Measurements from ENCODE around the gene FBXO27. TPM values are rescaled to one million over a fixed set of nuclear protein-coding genes. Genes with fewer than 3 reads are reported as not detected.

The FBXO27 gene
- total RNA-seq, 1 experiment from 2014 or later: 0.28 TPM

DNA sequence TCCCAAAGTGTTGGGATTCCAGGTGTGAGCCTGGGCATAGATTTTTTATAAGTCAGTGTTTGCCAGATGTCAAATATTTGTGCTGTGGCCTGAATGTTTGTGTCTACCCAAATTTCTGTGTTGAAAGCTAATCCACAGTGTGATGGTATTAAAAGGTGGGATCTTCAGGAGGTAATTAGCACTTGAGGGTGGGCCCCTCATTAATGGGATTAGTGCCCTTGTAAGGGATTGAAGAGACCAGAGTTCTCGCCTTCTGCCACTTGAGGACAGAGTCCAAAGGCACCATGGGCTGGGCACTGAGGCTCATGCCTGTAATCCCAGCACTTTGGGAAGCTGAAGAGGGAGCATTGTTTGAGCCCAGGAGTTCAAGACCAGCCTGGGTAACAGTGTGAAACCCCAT lies 47.1 kb downstream of the FBXO27 start:
- ChIA-PET POLR2A (interaction anchor here (0.7 kb wide), 1 partner anchor 72 kb away, joined by 3 read pairs; no protein-coding TSS in a partner anchor), CTCF (interaction anchor here (0.6 kb wide), 1 partner anchor 184 kb away, joined by 3 read pairs; no protein-coding TSS in a partner anchor)
- TF ChIP-seq, protein P1, sequence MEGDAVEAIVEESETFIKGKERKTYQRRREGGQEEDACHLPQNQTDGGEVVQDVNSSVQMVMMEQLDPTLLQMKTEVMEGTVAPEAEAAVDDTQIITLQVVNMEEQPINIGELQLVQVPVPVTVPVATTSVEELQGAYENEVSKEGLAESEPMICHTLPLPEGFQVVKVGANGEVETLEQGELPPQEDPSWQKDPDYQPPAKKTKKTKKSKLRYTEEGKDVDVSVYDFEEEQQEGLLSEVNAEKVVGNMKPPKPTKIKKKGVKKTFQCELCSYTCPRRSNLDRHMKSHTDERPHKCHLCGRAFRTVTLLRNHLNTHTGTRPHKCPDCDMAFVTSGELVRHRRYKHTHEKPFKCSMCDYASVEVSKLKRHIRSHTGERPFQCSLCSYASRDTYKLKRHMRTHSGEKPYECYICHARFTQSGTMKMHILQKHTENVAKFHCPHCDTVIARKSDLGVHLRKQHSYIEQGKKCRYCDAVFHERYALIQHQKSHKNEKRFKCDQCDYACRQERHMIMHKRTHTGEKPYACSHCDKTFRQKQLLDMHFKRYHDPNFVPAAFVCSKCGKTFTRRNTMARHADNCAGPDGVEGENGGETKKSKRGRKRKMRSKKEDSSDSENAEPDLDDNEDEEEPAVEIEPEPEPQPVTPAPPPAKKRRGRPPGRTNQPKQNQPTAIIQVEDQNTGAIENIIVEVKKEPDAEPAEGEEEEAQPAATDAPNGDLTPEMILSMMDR (IDR thresholded peaks at IDR 0.05; ENCODE audit: unreplicated experiment): no peak
- no peak for DNase-seq (ENCODE audit: unreplicated experiment)
- H3K4me1 Mint-ChIP-seq (ENCODE audit: insufficient read depth, unreplicated experiment): peaks cover 5% of the 10 kb centered on the region
- intact Hi-C loops (cut with micrococcal nuclease): no loop called here
- H3K4me3 Mint-ChIP-seq (ENCODE audit: unreplicated experiment): no peak overlapping the region
- no peaks in the 10 kb centered on the region for H3K27me3 Mint-ChIP-seq (ENCODE audit: insufficient read depth, unreplicated experiment)
- BruUV-seq (replicated peaks): no TSS peak
- no peaks in the 10 kb centered on the region for H3K9me3 Mint-ChIP-seq (ENCODE audit: unreplicated experiment)
- H3K36me3 Mint-ChIP-seq (ENCODE audit: insufficient read depth, unreplicated experiment): no peaks in the 10 kb centered on the region
- no peak overlapping the region for H3K27ac Mint-ChIP-seq (ENCODE audit: low read depth, unreplicated experiment)

DNA sequence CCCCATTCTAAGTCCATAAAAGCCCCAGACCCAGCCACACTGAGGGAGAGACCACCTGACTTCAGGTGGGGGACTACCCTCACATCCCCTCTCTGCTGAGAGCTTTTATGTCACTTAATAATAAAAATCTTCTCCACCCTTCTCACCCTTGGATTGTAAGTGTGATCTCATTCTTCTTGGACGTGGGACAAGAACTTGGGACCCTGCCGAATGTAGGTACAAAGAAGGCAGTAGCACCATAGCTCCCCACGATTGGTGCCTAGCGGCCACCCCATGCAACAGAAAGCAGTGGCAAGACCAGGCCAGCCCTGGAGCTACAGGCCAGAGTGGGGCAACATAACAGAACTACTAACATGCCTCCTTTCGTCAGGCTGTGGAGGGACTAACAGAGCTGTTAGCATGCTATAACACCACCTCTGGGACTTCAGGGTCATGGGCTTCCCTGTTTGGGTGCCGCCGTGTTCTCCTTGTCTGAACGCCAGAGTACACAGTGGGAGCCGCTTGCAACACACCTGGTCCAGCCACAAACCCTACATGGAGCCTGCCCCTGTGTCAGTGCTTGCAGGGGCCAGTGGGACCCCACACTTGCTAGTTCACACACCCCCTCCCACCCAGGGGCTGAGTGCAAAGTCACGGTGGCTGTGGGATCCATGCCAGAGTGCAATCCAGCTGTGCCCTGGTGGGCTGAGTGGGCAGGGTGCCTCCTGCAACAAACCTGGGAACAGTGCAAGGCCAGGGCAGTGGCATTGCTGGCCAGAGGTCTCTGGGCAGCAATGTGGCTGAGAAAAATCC lies 51.6 kb downstream of the FBXO27 start:
- no peak for DNase-seq (ENCODE audit: unreplicated experiment)
- TF ChIP-seq, protein P1 (IDR thresholded peaks at IDR 0.05; ENCODE audit: unreplicated experiment): no peak
- H3K36me3 Mint-ChIP-seq (ENCODE audit: insufficient read depth, unreplicated experiment): no peaks in the 10 kb centered on the region
- no peak overlapping the region for H3K27ac Mint-ChIP-seq (ENCODE audit: low read depth, unreplicated experiment)
- ChIA-PET POLR2A (no interaction called here), CTCF (no interaction called here)
- no peak overlapping the region for H3K4me3 Mint-ChIP-seq (ENCODE audit: unreplicated experiment)
- H3K9me3 Mint-ChIP-seq (ENCODE audit: unreplicated experiment): no peaks in the 10 kb centered on the region
- no peaks in the 10 kb centered on the region for H3K4me1 Mint-ChIP-seq (ENCODE audit: insufficient read depth, unreplicated experiment)
- BruUV-seq (replicated peaks): no TSS peak
- no peaks in the 10 kb centered on the region for H3K27me3 Mint-ChIP-seq (ENCODE audit: insufficient read depth, unreplicated experiment)
- intact Hi-C loops (cut with micrococcal nuclease): no loop called here

DNA sequence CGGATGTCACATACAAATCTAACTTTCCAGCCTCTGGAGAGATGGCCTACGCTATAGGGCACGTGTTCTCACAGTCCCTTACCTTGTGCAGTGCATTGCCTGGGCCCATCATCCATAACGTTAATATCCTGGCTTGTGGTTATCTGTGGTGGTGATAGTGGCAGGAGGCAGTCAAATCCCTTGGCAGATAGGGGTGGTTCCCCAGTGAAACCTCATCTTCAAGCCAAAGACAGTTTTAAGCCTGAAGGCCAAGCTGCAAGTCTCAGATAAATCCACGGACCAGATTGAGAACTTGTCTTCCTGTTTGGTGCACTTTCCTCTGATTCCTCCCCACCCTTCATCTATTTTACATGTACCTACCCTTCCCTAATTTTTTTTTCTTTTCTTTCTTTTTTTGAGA lies 52.5 kb downstream of the FBXO27 start:
- Mint-ChIP-seq H3K4me3 (ENCODE audit: unreplicated experiment) (no peak overlapping the region), H3K9me3 (ENCODE audit: unreplicated experiment) (no peaks in the 10 kb centered on the region), H3K27ac (ENCODE audit: low read depth, unreplicated experiment) (no peak overlapping the region), H3K4me1 (ENCODE audit: insufficient read depth, unreplicated experiment) (peaks cover 4% of the 10 kb centered on the region), H3K27me3 (ENCODE audit: insufficient read depth, unreplicated experiment) (no peaks in the 10 kb centered on the region), H3K36me3 (ENCODE audit: insufficient read depth, unreplicated experiment) (no peaks in the 10 kb centered on the region)
- DNase-seq (ENCODE audit: unreplicated experiment): no peak
- BruUV-seq (replicated peaks): no TSS peak
- POLR2A ChIA-PET: no interaction called here
- CTCF ChIA-PET: no interaction called here
- intact Hi-C loops (cut with micrococcal nuclease): no loop called here
- TF ChIP-seq, protein P1 (IDR thresholded peaks at IDR 0.05; ENCODE audit: unreplicated experiment): no peak

DNA sequence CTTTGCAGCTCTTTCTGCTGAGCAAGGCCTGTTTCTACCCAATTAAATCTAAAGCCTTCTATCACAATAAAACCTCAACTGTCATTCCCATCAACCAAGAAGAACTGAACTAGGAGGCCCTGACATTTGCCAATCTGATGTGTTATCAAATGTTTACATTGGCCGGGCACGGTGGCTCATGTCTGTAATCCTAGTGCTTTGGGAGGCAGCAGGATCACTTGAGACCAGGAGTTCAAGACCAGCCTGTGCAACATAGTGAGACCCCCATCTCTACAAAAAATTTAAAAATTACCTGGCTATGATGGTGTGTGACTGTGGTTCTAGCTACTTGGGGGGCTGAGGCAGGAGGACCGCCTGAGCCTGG lies 54.0 kb downstream of the FBXO27 start:
- H3K4me1 Mint-ChIP-seq (ENCODE audit: insufficient read depth, unreplicated experiment): peaks cover 9% of the 10 kb centered on the region
- H3K27me3 Mint-ChIP-seq (ENCODE audit: insufficient read depth, unreplicated experiment): no peaks in the 10 kb centered on the region
- DNase-seq (ENCODE audit: unreplicated experiment): no peak
- H3K9me3 Mint-ChIP-seq (ENCODE audit: unreplicated experiment): no peaks in the 10 kb centered on the region
- intact Hi-C loops (cut with micrococcal nuclease): no loop called here
- H3K36me3 Mint-ChIP-seq (ENCODE audit: insufficient read depth, unreplicated experiment): no peaks in the 10 kb centered on the region
- ChIA-PET CTCF (interaction anchor here (0.8 kb wide), 1 partner anchor 11 kb away, joined by 6 read pairs; no protein-coding TSS in a partner anchor), POLR2A (no interaction called here)
- H3K4me3 Mint-ChIP-seq (ENCODE audit: unreplicated experiment): no peak overlapping the region
- BruUV-seq (replicated peaks): no TSS peak
- no peak overlapping the region for H3K27ac Mint-ChIP-seq (ENCODE audit: low read depth, unreplicated experiment)
- TF ChIP-seq, protein P1 (IDR thresholded peaks at IDR 0.05; ENCODE audit: unreplicated experiment): no peak
